GM21619 (cell line): ENCODE measurements around the gene CIAO2A.
A peak's percentile ranks its signal among the peaks of the same experiment; 100 is the strongest.
"Not testable (repeated sequence)": the region's sequence is repeated elsewhere in the genome, so short reads cannot be mapped to it uniquely, and the experiment has no call there.

Source experiments
- ATAC-seq: cut with Tn5 transposase; IDR thresholded peaks from one replicate; pipeline ENCODE4 v1.9.1; 2021; ENCODE audit not compliant: unreplicated experiment

CIAO2A gene

GRCh38 chr15:64093627-64094417, at the start of gene CIAO2A:
TSS of gene CIAO2A (minus strand) at chr15:64093838. CDS start at chr15:64093768, 70 bp downstream.
- peak; percentile 61 for ATAC-seq

DNA sequence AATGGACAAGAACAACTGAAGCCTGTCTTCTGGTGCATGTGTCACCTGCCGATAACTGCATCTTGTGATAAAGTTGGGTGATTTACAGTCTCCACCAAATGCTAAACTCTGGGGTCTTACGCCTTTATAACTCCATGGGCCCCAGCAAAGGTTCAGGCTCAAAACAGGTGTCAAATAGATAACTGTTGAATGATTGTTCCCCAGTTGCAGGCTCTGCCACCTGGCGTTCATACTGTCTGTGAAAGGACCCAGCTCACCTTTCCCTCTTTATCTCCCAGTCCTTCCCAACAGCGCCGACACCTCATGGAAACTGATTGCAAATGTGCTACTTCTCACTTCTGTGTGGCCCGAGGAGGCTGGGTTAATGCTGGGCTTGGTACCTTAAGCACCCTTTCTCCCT, 49.6 kb upstream of the CIAO2A start:
- no peak for ATAC-seq

DNA sequence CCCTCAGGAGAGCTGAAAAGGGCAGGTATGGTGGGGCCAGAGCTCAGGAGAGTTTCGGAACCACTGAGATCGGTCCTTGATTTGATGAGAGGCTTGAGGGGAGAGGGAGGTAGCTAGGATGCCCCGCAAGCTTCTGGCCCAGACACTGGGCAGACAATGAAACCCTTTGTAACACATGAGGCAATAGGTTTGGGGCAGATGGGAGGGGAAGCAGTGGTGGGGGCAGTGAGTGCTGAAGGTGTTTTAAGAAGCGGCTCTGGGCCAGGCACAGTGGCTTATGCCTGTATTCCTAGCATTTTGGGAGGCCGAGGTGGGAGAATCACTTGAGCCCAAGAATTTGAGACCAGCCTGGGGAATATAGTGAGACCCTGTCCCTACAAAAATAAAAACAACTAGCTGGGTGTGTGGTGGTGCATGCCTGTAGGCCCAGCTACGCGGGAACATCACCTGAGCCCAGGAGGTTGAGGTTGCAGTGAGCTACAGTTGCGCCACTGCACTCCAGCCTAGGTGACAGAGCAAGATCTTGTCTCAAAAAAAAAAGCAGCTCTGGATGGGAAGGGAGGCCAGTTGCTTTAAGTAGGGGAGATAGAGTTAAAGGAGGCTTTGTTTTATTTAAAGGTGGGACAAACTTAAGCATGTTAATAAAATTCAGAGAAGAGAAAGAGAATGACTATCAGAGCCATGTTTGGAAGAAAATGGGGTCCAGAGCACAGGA, 48.3 kb upstream of the CIAO2A start:
- no peak for ATAC-seq

GRCh38 chr15:64138331-64138941, 44.8 kb upstream of the CIAO2A start:
- ATAC-seq = no peak

- ATAC-seq = no peak
These were observed 43.7 kb upstream of the CIAO2A start for GRCh38 chr15:64137226-64137833.

- no peak for ATAC-seq
These were observed 42.7 kb upstream of the CIAO2A start for GRCh38 chr15:64136347-64136746.

GRCh38 chr15:64134345-64134829, 40.7 kb upstream of the CIAO2A start:
- ATAC-seq = no peak

- no peak for ATAC-seq
These were observed 40.1 kb upstream of the CIAO2A start for GRCh38 chr15:64133623-64134344.

DNA sequence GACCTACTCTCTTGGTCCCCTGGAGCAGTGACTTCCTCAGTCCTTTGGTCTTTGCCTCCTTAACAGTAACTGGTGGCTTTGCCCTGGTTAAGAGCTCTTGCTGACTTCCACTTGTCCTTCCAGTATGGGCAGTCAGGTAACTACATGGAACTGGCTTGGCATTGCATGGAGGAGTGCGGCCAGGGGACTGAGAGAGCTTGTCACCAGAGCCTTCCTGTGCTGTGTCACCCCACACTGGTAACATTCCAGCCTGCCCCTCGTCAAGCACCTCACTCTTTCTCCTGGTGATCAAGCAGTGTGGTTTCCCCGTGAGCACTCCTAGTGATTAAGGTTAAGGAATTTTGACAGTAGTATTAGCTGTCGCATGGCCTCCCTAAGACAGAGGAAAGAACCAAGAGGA, 38.6 kb upstream of the CIAO2A start:
- no peak for ATAC-seq

DNA sequence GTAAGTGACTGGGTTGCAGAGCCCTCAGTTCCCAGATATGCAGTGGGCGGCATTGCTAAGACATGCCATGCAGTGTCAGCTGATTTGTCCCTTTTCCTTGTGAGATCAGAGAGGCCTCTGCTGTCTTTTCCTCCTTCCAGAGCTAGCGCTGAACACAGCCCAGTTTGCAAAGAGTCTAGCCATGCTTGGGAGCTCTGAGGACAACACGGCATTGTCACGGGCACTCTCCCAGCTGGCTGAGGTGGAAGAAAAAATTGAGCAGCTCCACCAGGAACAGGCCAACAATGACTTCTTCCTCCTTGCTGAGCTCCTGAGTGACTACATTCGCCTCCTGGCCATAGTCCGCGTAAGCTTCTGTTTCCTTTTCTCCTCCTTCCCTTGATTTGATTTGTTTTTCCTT, 37.9 kb upstream of the CIAO2A start:
- ATAC-seq = no peak

- no peak for ATAC-seq
These were observed 36.5 kb upstream of the CIAO2A start for GRCh38 chr15:64130159-64130558.

DNA sequence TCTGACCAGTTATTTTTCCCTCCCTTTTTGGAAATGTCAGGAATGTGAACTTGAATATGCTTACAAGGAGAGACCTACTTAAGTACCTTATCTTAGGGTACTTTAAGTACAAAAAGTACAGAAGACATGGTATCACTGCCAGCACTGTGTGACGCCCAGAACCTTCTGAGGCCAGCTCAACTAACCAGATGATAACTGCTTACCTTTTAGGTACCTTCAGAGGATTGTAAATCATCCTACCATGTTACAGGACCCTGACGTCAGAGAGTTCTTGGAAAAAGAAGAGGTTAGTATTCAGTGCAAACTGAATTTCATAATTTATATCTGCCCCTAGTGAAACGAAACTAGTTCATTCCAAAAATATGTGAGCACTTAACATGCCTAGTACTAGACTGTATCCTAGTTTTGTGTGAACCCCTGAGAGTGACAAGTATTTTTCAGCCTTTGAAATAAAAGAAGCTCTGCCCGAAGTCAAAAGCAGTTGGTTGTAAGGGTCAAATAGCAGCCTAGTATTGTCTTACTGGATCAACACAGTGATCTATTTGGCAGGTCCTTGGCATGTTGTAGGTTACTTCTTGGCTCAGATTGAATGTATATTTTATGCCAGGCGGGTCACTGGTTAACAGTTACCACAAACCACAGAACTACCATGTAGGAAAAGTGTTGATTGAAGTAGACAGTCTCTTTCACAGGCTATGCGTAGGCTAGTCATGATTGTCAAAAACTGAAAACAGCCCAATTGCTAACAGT, 34.1 kb upstream of the CIAO2A start:
- ATAC-seq = no peak

- ATAC-seq = no peak
These were observed 32.3 kb upstream of the CIAO2A start for GRCh38 chr15:64125978-64126377.

DNA sequence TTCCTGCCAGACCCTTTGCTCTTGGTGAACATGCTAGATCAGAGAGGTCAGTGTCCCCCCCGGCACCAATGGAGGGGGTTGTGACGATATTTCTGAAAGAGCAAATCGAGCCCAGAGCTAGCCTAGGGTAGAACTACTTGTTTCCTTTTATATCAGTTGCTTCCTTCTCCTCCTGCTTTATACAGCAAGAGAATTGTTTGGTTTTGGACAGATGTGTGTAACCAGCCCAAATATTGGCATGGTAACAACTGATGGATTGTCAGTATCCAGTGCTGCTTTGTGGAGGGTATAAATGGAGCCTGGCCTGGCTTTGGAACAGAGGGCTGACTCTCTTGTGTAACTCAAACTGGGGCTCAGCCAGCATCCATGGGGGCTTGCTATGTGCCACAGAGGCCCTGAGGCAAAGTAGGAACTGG, 29.3 kb upstream of the CIAO2A start:
- no peak for ATAC-seq

GRCh38 chr15:64122444-64122843, 28.8 kb upstream of the CIAO2A start:
- ATAC-seq = no peak

DNA sequence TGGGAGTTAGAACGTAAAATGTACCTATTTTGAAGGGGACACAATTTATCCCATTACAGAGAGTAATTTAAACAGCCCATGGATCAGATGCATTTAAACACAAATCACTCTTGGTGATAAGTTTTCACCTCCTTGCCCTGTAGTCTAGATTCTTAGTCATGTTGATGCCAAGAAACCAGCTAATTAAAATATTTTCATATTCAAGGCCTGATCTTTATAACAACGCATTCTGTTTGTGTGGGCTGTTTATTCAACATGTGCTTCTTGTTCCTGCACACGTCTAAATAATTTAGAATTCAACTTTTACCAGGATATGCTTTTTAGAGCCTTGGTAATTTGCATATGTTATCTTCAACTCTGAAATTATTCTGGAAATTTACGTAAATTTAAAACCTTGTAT, 28.0 kb upstream of the CIAO2A start:
- no peak for ATAC-seq

DNA sequence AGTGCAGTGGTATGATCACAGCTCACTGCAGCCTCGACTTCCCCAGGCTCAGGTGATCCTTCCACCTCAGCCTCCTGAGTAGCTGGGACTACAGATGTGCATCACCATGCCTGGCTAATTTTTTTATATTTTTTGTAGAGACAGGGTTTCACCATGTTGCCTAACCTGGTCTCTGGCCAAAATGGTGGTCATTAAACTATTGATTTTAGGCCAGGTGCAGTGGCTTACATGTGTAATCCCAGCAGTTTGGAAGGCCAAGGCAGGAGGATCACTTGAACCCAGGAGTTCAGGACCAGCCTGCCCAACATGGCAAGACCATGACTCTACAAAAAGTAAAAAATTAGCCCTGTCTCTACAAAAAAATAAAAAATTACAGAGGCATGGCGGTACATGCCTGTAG, 26.7 kb upstream of the CIAO2A start:
- not testable (repeated sequence) for ATAC-seq

DNA sequence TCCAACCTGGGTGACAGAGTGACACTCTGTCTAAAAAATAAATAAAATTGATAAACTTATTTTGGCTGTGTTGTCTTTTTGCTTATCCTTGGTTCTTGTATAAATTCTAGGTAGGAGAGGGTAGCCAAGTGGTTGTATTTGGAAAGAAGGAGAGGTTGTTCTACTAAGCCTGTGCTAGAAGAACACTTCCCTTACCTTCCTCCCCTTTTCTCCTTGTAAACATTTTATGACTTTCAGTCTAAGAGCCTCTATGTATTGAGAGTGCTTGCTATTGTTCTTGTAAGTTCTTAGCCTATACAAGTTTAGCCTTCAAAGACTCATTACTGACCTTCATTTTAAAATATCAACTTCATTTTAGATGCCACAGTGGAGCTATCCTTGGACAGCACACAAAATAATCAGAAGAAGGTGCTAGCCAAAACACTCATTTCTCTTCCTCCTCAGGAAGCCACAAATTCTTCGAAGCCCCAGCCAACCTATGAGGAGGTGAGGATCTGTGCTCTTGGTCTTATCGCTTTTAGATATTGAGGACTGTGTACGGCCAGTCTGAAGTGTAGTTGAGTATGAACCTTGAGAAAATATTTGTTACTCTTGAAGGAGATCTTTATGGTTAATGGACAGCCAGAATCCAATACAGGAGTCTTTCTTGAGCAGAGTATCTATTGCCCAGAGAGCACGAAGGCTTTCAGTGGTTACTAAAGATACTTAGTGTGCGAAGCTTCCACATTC, 24.3 kb upstream of the CIAO2A start:
- no peak for ATAC-seq

DNA sequence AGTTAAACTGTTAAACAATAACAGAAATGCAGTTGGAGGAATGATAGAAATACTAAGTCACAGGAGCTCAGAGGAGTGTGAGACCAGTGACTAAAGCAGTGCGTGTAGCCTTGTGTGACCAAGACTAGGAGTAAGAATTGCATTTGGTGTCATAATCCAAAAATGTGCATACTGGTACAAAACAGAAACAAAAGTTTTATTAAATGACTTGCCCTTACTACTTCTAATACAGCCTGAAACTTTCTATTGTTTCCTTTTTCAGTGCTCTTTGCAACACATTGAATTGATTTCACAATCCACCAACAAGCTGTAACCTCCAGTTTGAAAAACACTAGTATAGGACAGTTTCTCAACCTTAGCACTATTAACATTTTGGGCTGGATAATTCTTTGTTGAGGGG, 19.3 kb upstream of the CIAO2A start:
- no peak for ATAC-seq
